HepG2 (cell line): ENCODE results near the gene MLF1. TPM values are rescaled to one million over a fixed set of nuclear protein-coding genes. Genes with fewer than 3 reads are reported as not detected.

Experiments
- CREM ChIP-seq, 2 experiments: sonication (generic) in 1 of 2; formaldehyde crosslinking in 1 of 2; IDR thresholded peaks; 2 replicates each; pipeline versions ENCODE4 v1.4.0 to v1.6.1; 2016 to 2020; ENCODE audit warnings: antibody characterized with exemption in 1 of 2, mild to moderate bottlenecking in 1 of 2, missing genetic modification reagents in 1 of 2
- HDAC1 ChIP-seq: sonication (generic); formaldehyde crosslinking; IDR thresholded peaks from 2 replicates; pipeline ENCODE4 v1.5.1; 2020; ENCODE audit warnings: mild to moderate bottlenecking, missing genetic modification reagents
- HOXA3 ChIP-seq: sonication (generic); formaldehyde crosslinking; IDR thresholded peaks from 2 replicates; pipeline ENCODE4 v1.5.0; 2020; ENCODE audit warnings: missing genetic modification reagents
- NFYC ChIP-seq: IDR thresholded peaks from 2 replicates; pipeline ENCODE4 v1.6.1; 2016; ENCODE audit warnings: missing genetic modification reagents, missing compliant biosample characterization
- SALL1 ChIP-seq: sonication (generic); formaldehyde crosslinking; IDR thresholded peaks from 2 replicates; pipeline ENCODE4 v1.8.0; 2022; ENCODE audit warnings: mild to moderate bottlenecking, missing genetic modification reagents
- SP4 ChIP-seq: sonication (generic); formaldehyde crosslinking; IDR thresholded peaks from 2 replicates; pipeline ENCODE4 v1.8.1; 2023; ENCODE audit warnings: mild to moderate bottlenecking, missing genetic modification reagents
- ZBTB20 ChIP-seq: sonication (generic); formaldehyde crosslinking; IDR thresholded peaks from 2 replicates; pipeline ENCODE4 v1.8.1; 2023; ENCODE audit warnings: missing genetic modification reagents, low read depth, mild to moderate bottlenecking, borderline replicate concordance
- ZBTB4 ChIP-seq: sonication (generic); formaldehyde crosslinking; IDR thresholded peaks from 2 replicates; pipeline ENCODE4 v1.4.0; 2020; ENCODE audit warnings: missing genetic modification reagents, mild to moderate bottlenecking, borderline replicate concordance
- ZHX2 ChIP-seq, 2 experiments: sonication (generic) in 1 of 2; formaldehyde crosslinking in 1 of 2; IDR thresholded peaks; 2 replicates each; pipeline versions ENCODE4 v1.6.1 to v1.9.0; 2014 to 2022; ENCODE audit warnings: antibody characterized with exemption in 1 of 2, borderline replicate concordance in 1 of 2, inconsistent platforms in 1 of 2, low read depth in 1 of 2, missing genetic modification reagents in 1 of 2
- ZMYM4 ChIP-seq: sonication (generic); formaldehyde crosslinking; IDR thresholded peaks from 2 replicates; pipeline ENCODE4 v1.8.1; 2023; ENCODE audit warnings: mild to moderate bottlenecking, missing genetic modification reagents
- ZNF121 ChIP-seq: sonication (generic); formaldehyde crosslinking; IDR thresholded peaks from 2 replicates; pipeline ENCODE4 v1.5.0; 2020; ENCODE audit warnings: mild to moderate bottlenecking, missing genetic modification reagents
- ZNF224 ChIP-seq: sonication (generic); formaldehyde crosslinking; IDR thresholded peaks from 2 replicates; pipeline ENCODE4 v1.5.0; 2020; ENCODE audit warnings: mild to moderate bottlenecking, missing genetic modification reagents
- ZNF335 ChIP-seq: sonication (generic); formaldehyde crosslinking; IDR thresholded peaks from 2 replicates; pipeline ENCODE4 v1.4.0; 2020; ENCODE audit warnings: missing genetic modification reagents
- ZNF687 ChIP-seq: sonication (generic); formaldehyde crosslinking; IDR thresholded peaks from 2 replicates; pipeline ENCODE4 v1.5.1; 2020; ENCODE audit warnings: mild to moderate bottlenecking, missing genetic modification reagents, moderate library complexity
- polyA plus RNA-seq, 8 experiments: library from polyadenylated mRNA; depleted of rRNA in 3 of 8; stranded (reverse) in 7 of 8; unstranded in 1 of 8; fragments of >200 nt; fragmentation: Illumina TruSeq in 4 of 8; extraction: Trizol in 4 of 8; gene quantifications; 2 replicates each; pipeline versions ENCODE4 v1.2.1 to v1.2.3, GENCODE V29; 2011 to 2016; ENCODE audit warnings: low read depth in 4 of 8, missing spikeins in 1 of 8, mixed read lengths in 1 of 8; ENCODE audit not compliant: insufficient read depth in 1 of 8
- total RNA-seq, 5 experiments: library from RNA; depleted of rRNA; stranded (reverse); fragments of >200 nt; fragmentation: Illumina TruSeq; extraction: Trizol; gene quantifications; 2 replicates each; pipeline ENCODE4 v1.2.3, GENCODE V29; 2016; ENCODE audit warnings: low read depth in 1 of 5

The MLF1 gene
- total and polyA plus RNA-seq, 2 of the 13 experiments (the other 11 are each of a cell fraction or from before 2014, with no cell fraction given) = 0.88 to 1.0 TPM

- peak; percentile 80 for TF ChIP-seq ZNF687 (CRISPR knock-in tag)
- peak; percentile 52 for TF ChIP-seq HDAC1 (CRISPR knock-in tag)
- no peak for TF ChIP-seq ZBTB4 (CRISPR knock-in tag)
- peak; percentile 75 for TF ChIP-seq NFYC (CRISPR knock-in tag)
- TF ChIP-seq SALL1 = peak; percentile 58; the same call in 1 of the 2 replicates
- TF ChIP-seq HOXA3 (CRISPR knock-in tag) = peak; percentile 49; the same call in 1 of the 2 replicates
- TF ChIP-seq ZNF335 = no peak
- TF ChIP-seq ZNF121 (CRISPR knock-in tag) = no peak
- TF ChIP-seq ZNF224 = no peak
- no peak for TF ChIP-seq ZBTB20
- no peak for TF ChIP-seq ZHX2 (IDR thresholded peaks at IDR 0.05; ENCODE audit: low read depth)
- no peak for TF ChIP-seq ZHX2 (CRISPR knock-in tag; IDR thresholded peaks at IDR 0.05; ENCODE audit: borderline replicate concordance)
- peak; percentile 76 for TF ChIP-seq ZMYM4 (CRISPR knock-in tag)
- TF ChIP-seq SP4 (CRISPR knock-in tag) = no peak
- peak; percentile 64 for TF ChIP-seq CREM (IDR thresholded peaks at IDR 0.05)
- no peak for TF ChIP-seq CREM (CRISPR knock-in tag; IDR thresholded peaks at IDR 0.05)
Observed at GRCh38 chr3:158570999-158571702, at the start of gene MLF1 (continued).
